ENCODE results near the gene IL18RAP.

The IL18RAP gene

GRCh38 chr2:102444233-102444632 is 21.3 kb downstream of the IL18RAP start:
- no peak for DNase-seq (ENCODE audit: low spot score)
- in situ Hi-C loops (cut with MboI; ENCODE audit: low sequenced_read_pairs, unreplicated experiment): loop anchor here (10.0 kb wide), 3 partner anchors 189 to 559 kb away; no protein-coding TSS in a partner anchor
- TF ChIP-seq CTCF (IDR thresholded peaks at IDR 0.05; ENCODE audit: borderline replicate concordance, control extremely low read depth, extremely low read depth, insufficient read depth, missing control alignments): no peak

GRCh38 chr2:102446936-102447335 is 24.0 kb downstream of the IL18RAP start:
- in situ Hi-C loops (cut with MboI; ENCODE audit: low sequenced_read_pairs, unreplicated experiment): loop anchor here (10.0 kb wide), 3 partner anchors 192 to 562 kb away; no protein-coding TSS in a partner anchor
- DNase-seq (ENCODE audit: low spot score): no peak
- TF ChIP-seq CTCF (IDR thresholded peaks at IDR 0.05; ENCODE audit: borderline replicate concordance, control extremely low read depth, extremely low read depth, insufficient read depth, missing control alignments): no peak

GRCh38 chr2:102449370-102449974 is 26.5 kb downstream of the IL18RAP start:
- in situ Hi-C loops (cut with MboI; ENCODE audit: low sequenced_read_pairs, unreplicated experiment): loop anchor here (10.0 kb wide), 3 partner anchors 195 to 565 kb away; no protein-coding TSS in a partner anchor
- TF ChIP-seq CTCF (IDR thresholded peaks at IDR 0.05; ENCODE audit: borderline replicate concordance, control extremely low read depth, extremely low read depth, insufficient read depth, missing control alignments): peak; percentile 60
- peak; percentile 49 for DNase-seq (ENCODE audit: low spot score)

GRCh38 chr2:102451968-102452367 is 29.0 kb downstream of the IL18RAP start:
- DNase-seq (ENCODE audit: low spot score): no peak
- in situ Hi-C loops (cut with MboI; ENCODE audit: low sequenced_read_pairs, unreplicated experiment): no loop called here
- TF ChIP-seq CTCF (IDR thresholded peaks at IDR 0.05; ENCODE audit: borderline replicate concordance, control extremely low read depth, extremely low read depth, insufficient read depth, missing control alignments): no peak

GRCh38 chr2:102453501-102453900 is 30.5 kb downstream of the IL18RAP start:
- no peak for TF ChIP-seq CTCF (IDR thresholded peaks at IDR 0.05; ENCODE audit: borderline replicate concordance, control extremely low read depth, extremely low read depth, insufficient read depth, missing control alignments)
- DNase-seq (ENCODE audit: low spot score): no peak
- in situ Hi-C loops (cut with MboI; ENCODE audit: low sequenced_read_pairs, unreplicated experiment): no loop called here

- TF ChIP-seq CTCF (IDR thresholded peaks at IDR 0.05; ENCODE audit: borderline replicate concordance, control extremely low read depth, extremely low read depth, insufficient read depth, missing control alignments): no peak
- in situ Hi-C loops (cut with MboI; ENCODE audit: low sequenced_read_pairs, unreplicated experiment): no loop called here
- DNase-seq (ENCODE audit: low spot score): no peak
Observed at GRCh38 chr2:102455061-102455670, 32.2 kb downstream of the IL18RAP start.

Measured in GM13976 (cell line).